ENCODE data around the gene EHF. TPM values are rescaled to one million over a fixed set of nuclear protein-coding genes. Genes with fewer than 3 reads are reported as not detected.

EHF gene
- 1 to 10 TPM in 1 of 7 donors, under 1 TPM in 4, not detected in 2; 0.37 to 1.8 (median 0.46) TPM for total RNA-seq
- under 1 TPM; 0.02 to 0.33 (median 0.29) TPM for polyA plus RNA-seq
- long read RNA-seq, donor 1 = 0 reads
- long read RNA-seq, donor 2 = 0 reads

GRCh38 chr11:34620820-34621792, at the start of gene EHF:
Gene EHF (plus strand): TSS chr11:34621093. CDS start chr11:34642631, 21,538 bp downstream.
- 59 to 74% (median 61%) methylated on average over 7 of the region's 7 CpGs for WGBS, 5 donors
- H3K27me3 ChIP-seq (replicated peaks in 1 of 7) = peaks cover 0 to 6% (median 0%) of the 10 kb centered on the region in 7 donors
- no peak within 1 kb of the TSS for H3K27ac ChIP-seq
- H3K4me3 ChIP-seq = no peak within 1 kb of the TSS
- H3K36me3 ChIP-seq = no peaks in the 10 kb centered on the region
- no peak for TF ChIP-seq CTCF (IDR thresholded peaks at IDR 0.05 in 8 of 11, conservative IDR thresholded peaks at IDR 0.05 in 3 of 11)
- TF ChIP-seq POLR2AphosphoS5 (IDR thresholded peaks at IDR 0.05) = no peak
- TF ChIP-seq POLR2A (IDR thresholded peaks at IDR 0.05) = no peak
- H3K9me3 ChIP-seq = no peaks in the 10 kb centered on the region
- intact Hi-C loops (cut with DNase I; ENCODE audit: low total_unique reads) = no loop called here
- DNase-seq = no peak
- H3K4me1 ChIP-seq = peaks cover 0 to 5% (median 0%) of the 10 kb centered on the region in 6 donors

GRCh38 chr11:34573537-34573936, 47.4 kb upstream of the EHF start:
- Histone ChIP-seq H3K27ac (no peak overlapping the region), H3K36me3 (no peaks in the 10 kb centered on the region), H3K27me3 (replicated peaks in 1 of 7) (peaks cover 0 to 58% (median 0%) of the 10 kb centered on the region in 7 donors), H3K4me3 (no peak overlapping the region), H3K4me1 (no peaks in the 10 kb centered on the region), H3K9me3 (no peaks in the 10 kb centered on the region)
- intact Hi-C loops (cut with DNase I; ENCODE audit: low total_unique reads) = no loop called here
- 93 to 96% (median 94%) methylated on average over 7 of the region's 7 CpGs for WGBS, 5 donors
- DNase-seq = no peak
- TF ChIP-seq CTCF (IDR thresholded peaks at IDR 0.05 in 8 of 11, conservative IDR thresholded peaks at IDR 0.05 in 3 of 11) (no peak), POLR2A (IDR thresholded peaks at IDR 0.05) (no peak), POLR2AphosphoS5 (IDR thresholded peaks at IDR 0.05) (no peak)

DNA sequence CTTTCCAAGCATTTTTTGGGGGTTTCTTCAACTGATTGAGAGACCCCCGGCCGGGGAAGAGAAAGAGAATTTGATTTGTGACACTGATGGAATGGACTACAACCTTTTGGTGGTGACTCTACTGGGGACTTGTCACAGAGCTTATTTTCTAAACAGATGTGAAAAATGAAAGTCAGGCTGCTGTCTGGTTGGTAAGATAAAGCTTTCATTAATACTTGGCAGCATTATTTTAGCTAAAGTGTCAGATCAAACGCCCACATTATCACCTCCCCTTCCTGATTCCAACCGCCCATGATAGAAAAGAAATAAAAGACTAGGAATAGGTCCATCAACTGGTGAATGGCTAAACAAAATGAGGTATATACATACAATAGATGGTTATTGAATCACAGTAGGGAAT, 45.6 kb upstream of the EHF start:
- Histone ChIP-seq H3K36me3 (no peaks in the 10 kb centered on the region), H3K27me3 (replicated peaks in 1 of 7) (peaks cover 0 to 63% (median 0%) of the 10 kb centered on the region in 7 donors), H3K9me3 (no peaks in the 10 kb centered on the region), H3K4me3 (no peak overlapping the region), H3K4me1 (no peaks in the 10 kb centered on the region), H3K27ac (no peak overlapping the region)
- intact Hi-C loops (cut with DNase I; ENCODE audit: low total_unique reads) = no loop called here
- no peak for DNase-seq
- WGBS, 5 donors = 34 to 52% (median 40%) methylated on average over 4 of the region's 4 CpGs
- TF ChIP-seq POLR2A (IDR thresholded peaks at IDR 0.05) (no peak), CTCF (IDR thresholded peaks at IDR 0.05 in 8 of 11, conservative IDR thresholded peaks at IDR 0.05 in 3 of 11) (no peak), POLR2AphosphoS5 (IDR thresholded peaks at IDR 0.05) (no peak)

DNA sequence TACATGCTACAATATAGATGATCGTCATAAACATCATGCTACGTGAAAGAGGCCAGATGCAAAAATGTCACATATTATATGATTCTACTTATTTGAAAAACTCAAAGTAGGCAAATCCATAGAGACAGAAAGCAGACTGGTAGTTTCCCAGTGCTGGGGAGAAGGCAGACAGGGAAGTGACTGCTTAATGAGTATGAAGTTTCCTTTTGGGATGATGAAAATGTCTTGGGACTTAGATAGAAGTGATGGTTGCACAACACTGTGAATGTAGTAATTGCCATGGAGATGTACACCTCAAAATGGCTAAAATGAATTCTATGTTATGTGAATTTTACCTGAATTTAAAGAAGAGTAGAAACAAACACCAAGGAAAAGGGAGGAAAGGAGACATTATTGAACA, 45.2 kb upstream of the EHF start:
- WGBS, 5 donors = 93 to 97% (median 96%) methylated on average over 2 of the region's 2 CpGs

More for the DNA sequence above, 45.2 kb upstream of the EHF start:
- TF ChIP-seq CTCF (IDR thresholded peaks at IDR 0.05 in 8 of 11, conservative IDR thresholded peaks at IDR 0.05 in 3 of 11) (no peak), POLR2A (IDR thresholded peaks at IDR 0.05) (no peak), POLR2AphosphoS5 (IDR thresholded peaks at IDR 0.05) (no peak)
- no peaks in the 10 kb centered on the region for H3K36me3 ChIP-seq
- no peaks in the 10 kb centered on the region for H3K9me3 ChIP-seq
- H3K4me3 ChIP-seq = no peak overlapping the region
- intact Hi-C loops (cut with DNase I; ENCODE audit: low total_unique reads) = no loop called here
- H3K4me1 ChIP-seq = no peaks in the 10 kb centered on the region
- H3K27ac ChIP-seq = no peak overlapping the region
- H3K27me3 ChIP-seq (replicated peaks in 1 of 7) = peaks cover 0 to 59% (median 0%) of the 10 kb centered on the region in 7 donors
- DNase-seq = no peak

Measured in spleen (tissue), 13 donors.